Amniotic epithelial cell (primary cell): ENCODE measurements around the gene RAB6A.
"Not testable (repeated sequence)": the region's sequence is repeated elsewhere in the genome, so short reads cannot be mapped to it uniquely, and the experiment has no call there.

ENCODE experiments used
- DNase-seq: peaks from one replicate; pipeline ENCODE4 v3.0.0-alpha.2; 2010; ENCODE audit warnings: low read depth

RAB6A gene

GRCh38 chr11:73760679-73761402 is at the start of gene RAB6A:
Gene RAB6A (minus strand): TSS chr11:73761074. CDS start chr11:73760635, 439 bp downstream.
- DNase-seq: peak; percentile 99

DNA sequence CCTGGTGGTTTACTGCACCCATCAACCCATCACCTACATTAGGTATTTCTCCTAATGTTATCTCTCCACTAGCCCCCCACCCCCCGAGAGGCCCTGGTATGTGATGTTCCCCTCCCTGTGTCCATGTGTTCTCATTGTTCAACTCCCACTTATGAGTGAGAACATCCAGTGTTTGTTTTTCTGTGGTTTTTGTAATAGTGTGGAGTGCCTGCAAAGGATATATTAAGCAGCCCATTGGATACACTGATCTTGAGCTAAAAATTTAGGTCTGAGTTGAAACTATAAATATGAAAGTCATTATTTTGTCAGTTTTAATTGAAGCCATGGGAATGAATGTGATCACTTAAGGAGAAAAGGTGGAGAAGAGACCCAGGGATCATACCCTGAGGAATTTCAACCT is 49.8 kb upstream of the RAB6A start:
- DNase-seq: peak; percentile 51

DNA sequence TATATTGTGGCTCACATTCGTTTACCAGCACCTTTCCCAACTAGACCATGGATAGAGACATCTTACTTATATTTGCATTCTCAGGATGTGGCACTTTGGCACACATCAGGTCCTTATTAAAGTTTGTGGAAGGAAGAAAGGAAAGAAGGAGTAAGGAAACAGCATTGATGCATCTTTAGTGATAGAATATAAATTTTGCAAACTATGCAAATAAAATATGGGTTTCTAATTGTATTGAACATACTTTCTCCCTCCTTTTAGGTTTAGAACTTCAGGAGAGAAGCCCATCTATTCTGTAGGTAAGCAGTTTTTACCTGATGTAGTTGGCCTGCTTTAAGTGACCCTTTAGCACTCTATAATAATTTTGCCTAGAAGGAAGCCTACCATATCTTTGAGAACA is 47.2 kb upstream of the RAB6A start:
- DNase-seq: no peak

- no peak for DNase-seq
Measured at GRCh38 chr11:73804712-73805111, 43.8 kb upstream of the RAB6A start.

GRCh38 chr11:73801136-73801535 is 40.3 kb upstream of the RAB6A start:
- DNase-seq: no peak

- no peak for DNase-seq
Measured at GRCh38 chr11:73800276-73800806, 39.5 kb upstream of the RAB6A start.

DNA sequence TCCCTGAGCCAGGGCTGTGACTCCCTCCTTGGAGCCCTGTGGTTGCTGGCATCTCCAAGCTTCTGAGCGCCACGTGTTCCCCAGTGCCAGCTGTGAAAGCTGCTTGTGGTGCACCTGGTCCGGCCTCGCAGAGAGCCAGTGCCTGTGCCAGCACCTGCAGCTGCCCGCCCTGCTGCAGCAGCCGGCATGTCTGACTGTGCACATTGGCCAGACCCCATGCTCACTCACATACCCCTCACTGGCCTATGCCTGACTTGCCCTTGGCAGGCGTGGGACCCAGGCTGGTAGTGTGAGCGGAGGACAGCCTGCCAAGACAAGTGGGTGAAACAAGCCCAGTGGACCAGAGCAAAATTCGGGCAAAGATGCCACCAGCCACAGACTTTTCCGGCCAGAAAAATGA is 36.6 kb upstream of the RAB6A start:
- DNase-seq: no peak

GRCh38 chr11:73795925-73796632 is 35.2 kb upstream of the RAB6A start:
- peak; percentile 29 for DNase-seq

GRCh38 chr11:73792584-73792983 is 31.7 kb upstream of the RAB6A start:
- no peak for DNase-seq

DNA sequence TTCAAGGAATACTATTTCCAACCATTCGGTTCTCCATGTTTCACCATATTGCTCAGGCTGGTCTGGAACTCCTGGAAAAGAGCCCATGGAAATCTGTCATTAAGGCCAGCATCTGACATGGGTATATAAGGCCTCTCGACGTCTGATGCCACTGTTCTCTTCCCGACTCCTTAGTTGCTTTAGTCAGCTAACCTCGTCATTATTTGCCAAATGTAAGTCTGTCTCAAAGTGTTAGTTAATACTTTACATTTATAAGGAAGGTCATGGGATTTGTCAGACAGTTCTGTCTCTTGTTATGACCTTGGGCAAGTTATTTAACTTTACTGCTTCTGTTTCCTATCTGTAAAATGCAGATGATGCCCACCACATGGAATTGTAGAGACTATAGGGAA is 28.4 kb upstream of the RAB6A start:
- no peak for DNase-seq

DNA sequence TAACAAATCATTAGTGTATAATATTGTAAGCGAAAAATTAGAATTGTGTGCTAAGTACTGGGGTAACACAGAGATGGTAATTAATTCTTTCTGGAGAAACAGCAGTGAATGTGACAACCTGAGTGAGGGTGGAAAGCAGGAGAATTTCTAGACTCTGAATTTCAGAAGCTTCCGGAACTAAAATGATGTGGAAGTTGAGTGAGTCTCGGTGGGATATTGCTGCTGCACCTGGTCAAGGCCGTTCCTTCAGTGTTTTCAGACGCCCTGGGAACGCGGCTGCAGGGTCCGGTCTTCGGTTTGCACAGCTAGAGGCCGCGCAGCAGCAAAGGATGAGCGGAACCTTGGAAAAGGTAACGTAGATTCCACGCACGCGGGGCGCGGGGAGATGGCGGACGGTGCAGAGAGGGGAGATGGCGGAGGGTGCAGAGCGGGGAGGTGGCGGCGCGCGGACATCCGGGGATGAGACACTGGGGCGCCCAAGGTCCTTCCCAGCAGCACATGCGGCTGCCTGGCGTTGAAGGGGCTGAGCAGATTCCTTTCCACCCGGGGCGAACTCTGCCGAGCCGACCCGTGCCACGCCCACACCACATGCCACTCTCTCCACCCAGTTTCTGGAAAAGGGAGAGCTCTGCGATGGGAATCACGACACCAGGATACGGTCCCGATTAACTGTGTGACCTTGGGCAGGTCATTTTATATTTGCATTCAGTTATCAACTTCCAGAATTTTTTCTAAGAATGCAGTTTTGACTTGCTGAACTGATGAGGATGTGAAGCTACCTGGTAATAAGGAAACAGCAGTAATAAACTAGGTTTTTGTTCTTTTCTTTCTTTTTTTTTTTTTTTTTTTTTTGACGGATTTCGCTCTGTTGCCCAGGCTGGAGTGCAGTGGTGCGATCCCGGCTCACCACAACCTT is 27.0 kb upstream of the RAB6A start, which contains the start of gene MRPL48:
MRPL48 (plus strand) TSS at position 232 of the 916 bp plus-strand sequence; CDS start at position 330, 98 bp downstream.
- DNase-seq: peak; percentile 90

DNA sequence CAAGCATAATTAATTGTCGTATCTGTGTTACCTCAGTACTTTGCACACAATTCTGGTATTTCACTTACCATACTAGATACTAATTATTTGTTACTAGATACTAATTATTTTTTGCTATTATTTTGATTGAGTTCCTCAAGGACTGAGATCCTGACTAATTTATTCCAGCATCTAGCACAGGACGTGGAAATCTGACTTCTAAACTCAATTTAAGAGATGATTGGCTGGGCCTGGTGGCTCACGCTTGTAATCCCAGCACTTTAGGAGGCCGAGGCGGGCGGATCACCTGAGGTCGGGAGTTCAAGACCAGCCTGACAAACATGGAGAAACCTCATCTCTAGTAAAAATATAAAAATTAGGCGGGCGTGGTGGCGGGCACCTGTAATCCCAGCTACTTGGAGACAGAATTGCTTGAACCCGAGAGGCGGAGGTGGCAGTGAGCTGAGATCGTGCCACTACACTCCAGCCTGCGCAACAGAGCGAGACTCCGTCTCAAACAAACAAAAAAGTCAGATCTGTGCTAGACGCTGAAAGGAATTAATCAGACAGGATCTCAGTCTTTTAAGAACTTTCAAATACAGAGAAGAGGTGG is 26.3 kb upstream of the RAB6A start:
- no peak for DNase-seq

GRCh38 chr11:73785467-73785866 is 24.6 kb upstream of the RAB6A start:
- DNase-seq: not testable (repeated sequence)

DNA sequence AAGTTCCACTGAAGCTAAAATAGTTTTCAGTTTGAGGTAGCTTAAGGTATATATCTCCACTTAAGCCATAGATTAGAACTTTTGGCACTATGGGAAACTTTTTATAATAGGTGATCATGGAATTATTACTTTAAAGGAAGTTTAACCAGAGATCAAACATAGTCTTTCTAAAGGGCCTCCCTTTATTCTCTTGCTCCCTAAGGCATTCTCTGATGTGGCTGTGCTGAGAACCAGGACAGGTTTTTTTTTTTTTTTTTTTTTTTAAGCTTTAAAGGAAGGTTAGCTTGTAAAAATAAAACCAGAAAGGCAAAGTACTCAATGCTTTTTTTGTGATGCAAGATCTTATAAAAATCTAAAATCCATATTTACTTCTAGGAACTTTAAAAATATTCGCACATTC is 23.9 kb upstream of the RAB6A start:
- DNase-seq: no peak

GRCh38 chr11:73784080-73784634 is 23.3 kb upstream of the RAB6A start:
- no peak for DNase-seq

DNA sequence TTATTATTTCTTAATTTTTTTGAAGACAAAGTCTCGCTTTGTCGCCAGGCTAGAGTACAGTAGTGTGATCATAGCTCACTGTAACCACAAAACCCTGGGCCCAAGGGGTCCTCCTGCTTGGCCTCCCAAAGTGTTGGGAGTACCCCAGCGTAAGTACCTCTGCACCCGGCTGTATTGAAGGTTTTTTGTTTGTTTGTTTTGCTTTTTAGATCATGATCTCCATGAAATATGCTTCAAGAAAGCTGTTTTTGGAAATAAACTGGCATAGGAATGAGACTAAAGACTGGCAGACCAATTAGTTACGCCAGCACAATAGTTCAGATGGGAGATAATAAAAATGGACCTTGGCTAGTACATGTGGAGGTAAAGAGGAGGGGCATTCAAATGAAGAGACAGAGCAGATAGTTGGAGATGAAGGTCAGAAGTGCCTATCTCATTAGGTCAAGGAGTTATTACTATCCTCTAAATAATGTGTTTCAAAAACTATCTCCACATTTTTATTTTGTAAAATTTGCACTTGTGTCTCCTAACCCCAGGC is 22.7 kb upstream of the RAB6A start:
- DNase-seq: no peak

- DNase-seq: no peak
Measured at GRCh38 chr11:73781303-73781702, 20.4 kb upstream of the RAB6A start.

- DNase-seq: peak; percentile 97
Measured at GRCh38 chr11:73779084-73779902, 18.4 kb upstream of the RAB6A start.

DNA sequence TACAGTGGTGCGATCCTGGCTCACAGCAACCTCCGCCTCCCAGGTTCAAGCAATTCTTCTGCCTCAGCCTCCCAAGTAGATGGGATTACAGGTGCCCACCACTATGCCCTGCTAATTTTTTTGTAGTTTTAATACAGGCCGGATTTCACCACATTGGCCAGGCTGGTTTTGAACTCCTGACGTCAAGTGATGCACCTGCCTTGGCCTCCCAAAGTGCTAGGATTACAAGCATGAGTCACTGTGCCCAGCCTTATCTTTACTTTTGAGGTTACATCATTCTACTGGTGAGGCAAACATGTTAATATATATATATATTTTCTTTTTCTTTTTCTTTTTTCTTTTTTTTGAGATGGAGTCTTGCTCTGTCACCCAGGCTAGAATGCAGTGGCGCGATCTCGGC is 9.9 kb upstream of the RAB6A start:
- DNase-seq: peak; percentile 24

GRCh38 chr11:73766763-73767162 is 5.9 kb upstream of the RAB6A start:
- DNase-seq: no peak
